Activated CD8-positive, alpha-beta memory T cell treated with anti-CD3 and anti-CD28 coated beads, Interleukin-2, amount 50 U/mL, for 24 hours (primary cell): ENCODE measurements around the gene GOLGA6L10.
"Not testable (repeated sequence)": the region's sequence is repeated elsewhere in the genome, so short reads cannot be mapped to it uniquely, and the experiment has no call there.

Experiments
- DNase-seq: peaks from one replicate; pipeline ENCODE4 v3.0.0-alpha.2; 2020; ENCODE audit errors: extremely low read depth

The GOLGA6L10 gene

GRCh38 chr15:82349375-82349774 is at the start of gene GOLGA6L10:
Gene GOLGA6L10, minus strand, starts transcription at chr15:82349475. Its CDS starts 100 bp downstream, at chr15:82349375.
- DNase-seq: not testable (repeated sequence)

GRCh38 chr15:82398785-82399184 is 49.5 kb upstream of the GOLGA6L10 start:
- no peak for DNase-seq

- no peak for DNase-seq
These were observed 48.5 kb upstream of the GOLGA6L10 start for GRCh38 chr15:82397817-82398216.

GRCh38 chr15:82395788-82396187 is 46.5 kb upstream of the GOLGA6L10 start:
- DNase-seq: not testable (repeated sequence)

GRCh38 chr15:82393671-82394070 is 44.4 kb upstream of the GOLGA6L10 start:
- no peak for DNase-seq

GRCh38 chr15:82392077-82392476 is 42.8 kb upstream of the GOLGA6L10 start:
- not testable (repeated sequence) for DNase-seq

GRCh38 chr15:82390152-82390551 is 40.9 kb upstream of the GOLGA6L10 start:
- not testable (repeated sequence) for DNase-seq

- not testable (repeated sequence) for DNase-seq
These were observed 37.9 kb upstream of the GOLGA6L10 start for GRCh38 chr15:82387209-82387608.

GRCh38 chr15:82381330-82381955 is 32.2 kb upstream of the GOLGA6L10 start:
- DNase-seq: not testable (repeated sequence)

- DNase-seq: not testable (repeated sequence)
These were observed 30.3 kb upstream of the GOLGA6L10 start for GRCh38 chr15:82379552-82379951.

- DNase-seq: not testable (repeated sequence)
These were observed 24.4 kb upstream of the GOLGA6L10 start for GRCh38 chr15:82373661-82374060.

GRCh38 chr15:82371656-82372055 is 22.4 kb upstream of the GOLGA6L10 start:
- DNase-seq: no peak

- not testable (repeated sequence) for DNase-seq
These were observed 18.5 kb upstream of the GOLGA6L10 start for GRCh38 chr15:82367790-82368189.

- not testable (repeated sequence) for DNase-seq
These were observed 16.5 kb upstream of the GOLGA6L10 start for GRCh38 chr15:82365692-82366323.

- DNase-seq: not testable (repeated sequence)
These were observed 15.3 kb upstream of the GOLGA6L10 start for GRCh38 chr15:82364548-82364947.

GRCh38 chr15:82362790-82363189 is 13.5 kb upstream of the GOLGA6L10 start:
- not testable (repeated sequence) for DNase-seq

- DNase-seq: not testable (repeated sequence)
These were observed 11.3 kb upstream of the GOLGA6L10 start for GRCh38 chr15:82360618-82361017.

GRCh38 chr15:82355055-82355454 is 5.8 kb upstream of the GOLGA6L10 start:
- not testable (repeated sequence) for DNase-seq

- DNase-seq: not testable (repeated sequence)
These were observed 5.3 kb upstream of the GOLGA6L10 start for GRCh38 chr15:82354546-82354945.

GRCh38 chr15:82347645-82348044 is 1.6 kb downstream of the GOLGA6L10 start:
- DNase-seq: not testable (repeated sequence)

GRCh38 chr15:82345176-82345575 is 4.1 kb downstream of the GOLGA6L10 start:
- DNase-seq: not testable (repeated sequence)

- not testable (repeated sequence) for DNase-seq
These were observed 4.9 kb downstream of the GOLGA6L10 start for GRCh38 chr15:82344421-82344820.

- not testable (repeated sequence) for DNase-seq
These were observed 5.4 kb downstream of the GOLGA6L10 start for GRCh38 chr15:82343851-82344250.
